Smooth muscle cell (in vitro differentiated cells): ENCODE measurements around the gene LSS. TPM values are rescaled to one million over a fixed set of nuclear protein-coding genes. Genes with fewer than 3 reads are reported as not detected.
A peak's percentile ranks its signal among the peaks of the same experiment; 100 is the strongest.

Experiments used
- DNase-seq: peaks from one replicate; lab custom pipeline; 2025; ENCODE audit not compliant: unreplicated experiment; lab: John Stamatoyannopoulos, UW
- H2AFZ ChIP-seq: fragments of 200-600 bp; sonication (generic); 2 replicates; pipeline ENCODE4 v1.6.0; 2016; ENCODE audit warnings: antibody characterized with exemption, low read depth, mild to moderate bottlenecking
- H3F3A ChIP-seq: fragments of 200-600 bp; sonication (generic); 2 replicates; pipeline ENCODE4 v1.6.0; 2017; ENCODE audit warnings: antibody characterized with exemption, low read depth
- H3K27ac ChIP-seq: fragments of 200-600 bp; sonication (generic); 2 replicates; pipeline ENCODE4 v1.5.1; 2016; ENCODE audit warnings: low read depth, mild to moderate bottlenecking
- H3K27me3 ChIP-seq: fragments of 200-600 bp; sonication (generic); 2 replicates; pipeline ENCODE4 v1.6.1; 2016; ENCODE audit warnings: low read depth, mild to moderate bottlenecking
- H3K36me3 ChIP-seq: fragments of 200-600 bp; sonication (generic); 2 replicates; pipeline ENCODE4 v1.5.1; 2016; ENCODE audit warnings: low read depth
- H3K4me1 ChIP-seq: fragments of 200-600 bp; sonication (generic); 2 replicates; pipeline ENCODE4 v1.5.1; 2016; ENCODE audit warnings: low read depth
- H3K4me2 ChIP-seq: fragments of 200-600 bp; sonication (generic); 2 replicates; pipeline ENCODE4 v1.6.0; 2016; ENCODE audit warnings: mild to moderate bottlenecking
- H3K4me3 ChIP-seq: fragments of 200-600 bp; sonication (generic); 2 replicates; pipeline ENCODE4 v1.5.1; 2016; ENCODE audit warnings: mild to moderate bottlenecking
- H3K79me2 ChIP-seq: fragments of 200-600 bp; sonication (generic); 2 replicates; pipeline ENCODE4 v1.6.0; 2016; ENCODE audit warnings: low read depth, mild to moderate bottlenecking
- H3K9ac ChIP-seq: fragments of 200-600 bp; sonication (generic); 2 replicates; pipeline ENCODE4 v1.6.0; 2016; ENCODE audit warnings: low read depth
- H3K9me3 ChIP-seq: fragments of 200-600 bp; sonication (generic); replicated peaks from 2 replicates; pipeline ENCODE4 v1.5.1; 2016; ENCODE audit warnings: low read depth
- H4K20me1 ChIP-seq: fragments of 200-600 bp; sonication (generic); 2 replicates; pipeline ENCODE4 v1.6.0; 2016; ENCODE audit warnings: low read depth
- WGBS: methylation state at CpG from one replicate; pipeline ENCODE4 v1.1.7; 2016; ENCODE audit warnings: low lambda C conversion rate; 5-methylcytosine and 5-hydroxymethylcytosine counted together
- polyA plus RNA-seq: library from polyadenylated mRNA; unstranded; fragments of >200 nt; fragmentation: Nextera tagmentation; extraction: Ambion mirVana; gene quantifications from 2 replicates; pipeline ENCODE4 v1.2.1, GENCODE V29; 2016
- total RNA-seq: library from RNA; depleted of rRNA; stranded (reverse); fragments of >200 nt; gene quantifications from 2 replicates; pipeline ENCODE4 v1.2.3, GENCODE V29; 2014
- TF ChIP-seq, protein P1 (sequence below): fragments of 200-600 bp; sonication (generic); IDR thresholded peaks from 2 replicates; pipeline ENCODE4 v1.5.1; 2017; ENCODE audit warnings: borderline replicate concordance, mild to moderate bottlenecking, antibody characterized with exemption; ENCODE audit not compliant: insufficient read depth, poor library complexity, severe bottlenecking

The LSS gene
- total and polyA plus RNA-seq, 2 experiments from 2014 or later = 21.8 to 37.7 TPM

DNA sequence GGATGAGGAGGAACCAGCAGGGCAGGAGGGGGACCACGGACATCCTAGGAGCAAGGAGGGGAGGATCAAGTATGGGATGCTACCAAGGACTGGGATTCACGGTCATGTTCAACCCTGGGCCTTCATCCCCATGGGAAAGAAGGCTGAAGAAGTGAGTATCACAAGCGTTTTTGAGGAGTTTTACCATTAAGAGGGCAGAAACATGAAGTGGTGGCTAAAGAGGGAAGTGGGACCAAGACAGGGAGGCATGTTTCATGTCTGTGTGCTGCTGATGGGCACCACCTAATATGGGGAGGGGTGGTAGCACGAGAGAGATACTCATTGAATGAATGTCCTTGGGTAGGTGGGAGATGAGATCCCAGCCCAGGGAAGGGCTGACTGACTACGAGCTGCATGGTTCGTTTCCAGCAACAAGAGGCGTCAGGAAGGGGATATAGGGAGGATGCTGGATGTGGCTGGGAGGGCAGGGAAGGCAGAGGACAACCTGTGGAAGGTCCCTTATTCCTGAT, 11.3 kb upstream of the LSS start:
- H3K36me3 ChIP-seq = peaks cover 41% of the 10 kb centered on the region
- H3K9ac ChIP-seq = no peak overlapping the region

DNA sequence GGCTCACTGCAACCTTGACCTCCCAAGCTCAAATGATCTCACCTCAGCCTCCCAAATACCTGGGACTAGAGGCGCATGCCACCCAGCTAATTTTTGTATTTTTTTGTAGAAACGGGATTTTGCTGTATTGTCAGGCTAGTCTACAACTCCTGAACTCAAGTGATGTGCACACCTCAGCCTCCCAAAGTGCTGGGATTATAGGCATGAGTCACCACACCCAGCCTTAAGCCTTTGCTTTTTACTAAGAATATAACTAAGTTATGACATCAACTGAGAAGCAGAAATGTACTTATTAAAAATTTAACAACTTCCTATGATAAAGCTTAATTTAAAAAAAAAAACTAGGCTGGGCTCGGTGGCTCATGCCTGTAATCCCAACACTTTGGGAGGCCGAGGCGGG, 8.9 kb upstream of the LSS start:
- Histone ChIP-seq H3F3A (peaks cover 4% of the 10 kb centered on the region), H3K4me3 (no peak overlapping the region), H3K27ac (no peak overlapping the region), H2AFZ (no peak overlapping the region), H3K79me2 (no peaks in the 10 kb centered on the region), H4K20me1 (no peaks in the 10 kb centered on the region), H3K4me1 (no peaks in the 10 kb centered on the region), H3K9ac (no peak overlapping the region), H3K36me3 (peaks cover 39% of the 10 kb centered on the region), H3K27me3 (no peaks in the 10 kb centered on the region), H3K9me3 (no peaks in the 10 kb centered on the region), H3K4me2 (no peak overlapping the region)
- TF ChIP-seq, protein P1, sequence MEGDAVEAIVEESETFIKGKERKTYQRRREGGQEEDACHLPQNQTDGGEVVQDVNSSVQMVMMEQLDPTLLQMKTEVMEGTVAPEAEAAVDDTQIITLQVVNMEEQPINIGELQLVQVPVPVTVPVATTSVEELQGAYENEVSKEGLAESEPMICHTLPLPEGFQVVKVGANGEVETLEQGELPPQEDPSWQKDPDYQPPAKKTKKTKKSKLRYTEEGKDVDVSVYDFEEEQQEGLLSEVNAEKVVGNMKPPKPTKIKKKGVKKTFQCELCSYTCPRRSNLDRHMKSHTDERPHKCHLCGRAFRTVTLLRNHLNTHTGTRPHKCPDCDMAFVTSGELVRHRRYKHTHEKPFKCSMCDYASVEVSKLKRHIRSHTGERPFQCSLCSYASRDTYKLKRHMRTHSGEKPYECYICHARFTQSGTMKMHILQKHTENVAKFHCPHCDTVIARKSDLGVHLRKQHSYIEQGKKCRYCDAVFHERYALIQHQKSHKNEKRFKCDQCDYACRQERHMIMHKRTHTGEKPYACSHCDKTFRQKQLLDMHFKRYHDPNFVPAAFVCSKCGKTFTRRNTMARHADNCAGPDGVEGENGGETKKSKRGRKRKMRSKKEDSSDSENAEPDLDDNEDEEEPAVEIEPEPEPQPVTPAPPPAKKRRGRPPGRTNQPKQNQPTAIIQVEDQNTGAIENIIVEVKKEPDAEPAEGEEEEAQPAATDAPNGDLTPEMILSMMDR = no peak
- DNase-seq = no peak
- WGBS = 90% methylated on average over 5 of the region's 5 CpGs

More for the DNA sequence above, 11.3 kb upstream of the LSS start:
- H3F3A ChIP-seq = no peaks in the 10 kb centered on the region
- TF ChIP-seq, protein P1 = no peak
- DNase-seq = no peak
- H3K79me2 ChIP-seq = no peaks in the 10 kb centered on the region
- no peak overlapping the region for H2AFZ ChIP-seq
- H3K4me3 ChIP-seq = no peak overlapping the region
- no peak overlapping the region for H3K4me2 ChIP-seq
- no peaks in the 10 kb centered on the region for H3K27me3 ChIP-seq
- H3K9me3 ChIP-seq = no peaks in the 10 kb centered on the region
- no peak overlapping the region for H3K27ac ChIP-seq
- no peaks in the 10 kb centered on the region for H4K20me1 ChIP-seq
- WGBS = 98% methylated on average over 7 of the region's 7 CpGs
- no peaks in the 10 kb centered on the region for H3K4me1 ChIP-seq

DNA sequence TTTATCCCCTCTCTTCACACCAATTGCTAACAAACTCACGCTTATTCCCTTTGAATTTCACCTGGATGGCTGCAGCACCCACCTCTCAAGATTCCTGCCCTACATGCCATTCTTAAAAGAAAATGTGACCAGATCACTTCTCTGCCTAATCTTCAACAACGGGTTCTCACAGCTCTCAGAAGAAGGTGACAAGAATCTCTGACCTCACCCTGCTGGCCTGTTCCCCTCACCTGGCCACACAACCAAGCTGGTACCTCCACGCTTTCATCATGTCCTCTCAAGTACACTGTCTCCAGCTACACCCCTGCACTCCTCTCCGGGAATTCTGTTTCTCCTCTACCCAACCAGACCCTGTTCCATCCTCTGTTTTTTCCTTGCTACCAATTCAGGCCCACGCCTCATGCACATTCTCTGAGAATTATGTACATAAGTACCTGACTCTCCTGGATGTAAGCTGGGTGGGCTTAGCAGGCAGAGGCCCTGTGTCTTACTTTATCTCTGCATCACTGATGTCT, 5.9 kb upstream of the LSS start:
- H4K20me1 ChIP-seq = no peaks in the 10 kb centered on the region
- no peaks in the 10 kb centered on the region for H3K9me3 ChIP-seq
- TF ChIP-seq, protein P1 = no peak
- H3K27ac ChIP-seq = no peak overlapping the region
- H3K9ac ChIP-seq = no peak overlapping the region
- WGBS = 77% methylated on average over 5 of the region's 5 CpGs
- H3K4me2 ChIP-seq = no peak overlapping the region
- peaks cover 9% of the 10 kb centered on the region for H3F3A ChIP-seq
- DNase-seq = no peak
- H3K4me3 ChIP-seq = no peak overlapping the region
- peaks cover 22% of the 10 kb centered on the region for H3K36me3 ChIP-seq
- no peak overlapping the region for H2AFZ ChIP-seq
- H3K4me1 ChIP-seq = no peaks in the 10 kb centered on the region
- H3K79me2 ChIP-seq = no peaks in the 10 kb centered on the region
- H3K27me3 ChIP-seq = no peaks in the 10 kb centered on the region

DNA sequence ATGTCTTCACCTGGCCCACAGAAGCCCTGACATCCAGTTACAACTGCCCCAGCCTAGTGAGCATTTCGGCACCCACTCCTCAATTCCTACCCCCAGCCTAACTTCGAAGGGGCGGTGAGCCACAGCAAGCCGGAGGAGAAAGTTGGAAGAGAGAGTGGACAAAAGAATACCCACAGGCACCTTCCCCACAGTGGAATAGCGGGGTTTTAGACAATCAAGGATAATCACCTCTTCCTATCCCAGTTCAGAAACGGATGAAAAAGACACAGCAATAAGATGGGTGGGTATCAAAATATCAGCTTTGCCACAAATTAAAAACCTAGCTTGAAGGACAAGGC, 1.3 kb upstream of the LSS start:
- Histone ChIP-seq H3F3A (peaks cover 9% of the 10 kb centered on the region), H3K4me3 (peak overlapping the region; percentile 64), H3K27ac (no peak overlapping the region), H3K4me2 (peak overlapping the region; percentile 89), H3K9me3 (no peaks in the 10 kb centered on the region), H4K20me1 (peaks cover 25% of the 10 kb centered on the region), H3K36me3 (peaks cover 4% of the 10 kb centered on the region), H3K4me1 (no peaks in the 10 kb centered on the region), H2AFZ (no peak overlapping the region), H3K79me2 (peaks cover 28% of the 10 kb centered on the region), H3K9ac (no peak overlapping the region), H3K27me3 (no peaks in the 10 kb centered on the region)
- 94% methylated on average over 6 of the region's 6 CpGs for WGBS
- TF ChIP-seq, protein P1 = no peak
- DNase-seq = no peak
